ENCODE results near the gene SCAPER.

The SCAPER gene

GRCh38 chr15:76337696-76338485, 567.2 kb downstream of the SCAPER start:
- Mint-ChIP-seq H3K4me1 (peaks cover 72% of the 10 kb centered on the region), H3K9me3 (no peaks in the 10 kb centered on the region), H3K4me3 (peak overlapping the region; percentile 85), H3K27ac (no peak overlapping the region), H3K36me3 (no peaks in the 10 kb centered on the region), H3K27me3 (peaks cover 83% of the 10 kb centered on the region)
- no peak for ATAC-seq

- Mint-ChIP-seq H3K4me3 (peak overlapping the region; percentile 85), H3K27me3 (peaks cover 82% of the 10 kb centered on the region)
These were observed 568.0 kb downstream of the SCAPER start for GRCh38 chr15:76337059-76337695.

GRCh38 chr15:76336254-76337058, 568.7 kb downstream of the SCAPER start, which contains the start of gene ISL2:
Gene ISL2 (plus strand): TSS chr15:76336773. CDS start chr15:76336884, 111 bp downstream.
- Mint-ChIP-seq H3K4me1 (peaks cover 64% of the 10 kb centered on the region), H3K9me3 (no peaks in the 10 kb centered on the region), H3K27me3 (peaks cover 75% of the 10 kb centered on the region), H3K4me3 (peak within 1 kb of the TSS; percentile 85), H3K27ac (peak within 1 kb of the TSS; percentile 53), H3K36me3 (no peaks in the 10 kb centered on the region)
- ATAC-seq, result peak; percentile 74

More at GRCh38 chr15:76337059-76337695, 568.0 kb downstream of the SCAPER start:
- Mint-ChIP-seq H3K36me3 (no peaks in the 10 kb centered on the region), H3K4me1 (peaks cover 72% of the 10 kb centered on the region), H3K9me3 (no peaks in the 10 kb centered on the region), H3K27ac (peak overlapping the region; percentile 38)
- no peak for ATAC-seq

GRCh38 chr15:76335307-76336253, 569.6 kb downstream of the SCAPER start:
- H3K36me3 Mint-ChIP-seq, result no peaks in the 10 kb centered on the region
- ATAC-seq, result peak; percentile 17
- peaks cover 72% of the 10 kb centered on the region for H3K27me3 Mint-ChIP-seq
- peak overlapping the region; percentile 53 for H3K27ac Mint-ChIP-seq
- H3K4me1 Mint-ChIP-seq, result peaks cover 56% of the 10 kb centered on the region
- H3K4me3 Mint-ChIP-seq, result peak overlapping the region; percentile 85
- H3K9me3 Mint-ChIP-seq, result no peaks in the 10 kb centered on the region

GRCh38 chr15:76334438-76335306, 570.5 kb downstream of the SCAPER start:
- H3K27me3 Mint-ChIP-seq, result peaks cover 72% of the 10 kb centered on the region
- no peaks in the 10 kb centered on the region for H3K36me3 Mint-ChIP-seq
- H3K4me3 Mint-ChIP-seq, result peak overlapping the region; percentile 85
- no peaks in the 10 kb centered on the region for H3K9me3 Mint-ChIP-seq
- ATAC-seq, result no peak
- peak overlapping the region; percentile 53 for H3K27ac Mint-ChIP-seq
- peaks cover 47% of the 10 kb centered on the region for H3K4me1 Mint-ChIP-seq

GRCh38 chr15:76333720-76334437, 571.3 kb downstream of the SCAPER start:
- Mint-ChIP-seq H3K36me3 (no peaks in the 10 kb centered on the region), H3K27me3 (peaks cover 72% of the 10 kb centered on the region), H3K4me3 (no peak overlapping the region), H3K4me1 (peaks cover 39% of the 10 kb centered on the region), H3K27ac (no peak overlapping the region), H3K9me3 (no peaks in the 10 kb centered on the region)
- ATAC-seq, result no peak

GRCh38 chr15:76333309-76333708, 571.8 kb downstream of the SCAPER start:
- Mint-ChIP-seq H3K27me3 (peaks cover 67% of the 10 kb centered on the region), H3K27ac (no peak overlapping the region), H3K36me3 (no peaks in the 10 kb centered on the region), H3K4me3 (no peak overlapping the region), H3K9me3 (no peaks in the 10 kb centered on the region), H3K4me1 (peaks cover 33% of the 10 kb centered on the region)
- no peak for ATAC-seq

- H3K27ac Mint-ChIP-seq, result no peak overlapping the region
- no peak for ATAC-seq
- H3K27me3 Mint-ChIP-seq, result peaks cover 64% of the 10 kb centered on the region
- H3K9me3 Mint-ChIP-seq, result no peaks in the 10 kb centered on the region
- no peak overlapping the region for H3K4me3 Mint-ChIP-seq
- no peaks in the 10 kb centered on the region for H3K36me3 Mint-ChIP-seq
- H3K4me1 Mint-ChIP-seq, result peaks cover 32% of the 10 kb centered on the region
These were observed 572.3 kb downstream of the SCAPER start for GRCh38 chr15:76332796-76333195.

GRCh38 chr15:76330080-76330680, 575.0 kb downstream of the SCAPER start:
- Mint-ChIP-seq H3K27me3 (peaks cover 39% of the 10 kb centered on the region), H3K9me3 (no peaks in the 10 kb centered on the region), H3K27ac (no peak overlapping the region), H3K36me3 (no peaks in the 10 kb centered on the region), H3K4me3 (no peak overlapping the region), H3K4me1 (peaks cover 9% of the 10 kb centered on the region)
- ATAC-seq, result no peak

GRCh38 chr15:76328958-76329357, 576.2 kb downstream of the SCAPER start:
- no peak for ATAC-seq
- peaks cover 27% of the 10 kb centered on the region for H3K27me3 Mint-ChIP-seq

GRCh38 chr15:76328106-76328696, 576.9 kb downstream of the SCAPER start:
- no peak overlapping the region for H3K27ac Mint-ChIP-seq
- H3K4me3 Mint-ChIP-seq, result no peak overlapping the region
- no peaks in the 10 kb centered on the region for H3K4me1 Mint-ChIP-seq
- H3K36me3 Mint-ChIP-seq, result no peaks in the 10 kb centered on the region
- no peak for ATAC-seq
- peaks cover 27% of the 10 kb centered on the region for H3K27me3 Mint-ChIP-seq
- no peaks in the 10 kb centered on the region for H3K9me3 Mint-ChIP-seq

More at GRCh38 chr15:76328958-76329357, 576.2 kb downstream of the SCAPER start:
- Mint-ChIP-seq H3K9me3 (no peaks in the 10 kb centered on the region), H3K4me3 (no peak overlapping the region), H3K4me1 (peaks cover 2% of the 10 kb centered on the region), H3K27ac (no peak overlapping the region), H3K36me3 (no peaks in the 10 kb centered on the region)

- H3K27ac Mint-ChIP-seq, result no peak overlapping the region
- H3K4me1 Mint-ChIP-seq, result no peaks in the 10 kb centered on the region
- peaks cover 35% of the 10 kb centered on the region for H3K27me3 Mint-ChIP-seq
- no peaks in the 10 kb centered on the region for H3K9me3 Mint-ChIP-seq
- H3K36me3 Mint-ChIP-seq, result no peaks in the 10 kb centered on the region
- H3K4me3 Mint-ChIP-seq, result no peak overlapping the region
- no peak for ATAC-seq
These were observed 577.7 kb downstream of the SCAPER start for GRCh38 chr15:76327191-76328105.

Measured in stimulated activated memory B cell treated with anti-CD40 and anti-IgM and Interleukin-4, amounts not matched to agents 10 μg/mL and 1 μg/mL and 100 μg/mL, for 72 hours (primary cell).